Activated effector memory CD4-positive, alpha-beta T cell treated with anti-CD3 and anti-CD28 coated beads, Interleukin-2, amount 50 U/mL, for 16 hours (primary cell): ENCODE data around the gene FOXA3.
"Not testable (repeated sequence)": the region's sequence is repeated elsewhere in the genome, so short reads cannot be mapped to it uniquely, and the experiment has no call there.

Source experiments
- DNase-seq: peaks from one replicate; pipeline ENCODE4 v3.0.0-alpha.2; 2020

The FOXA3 gene

DNA sequence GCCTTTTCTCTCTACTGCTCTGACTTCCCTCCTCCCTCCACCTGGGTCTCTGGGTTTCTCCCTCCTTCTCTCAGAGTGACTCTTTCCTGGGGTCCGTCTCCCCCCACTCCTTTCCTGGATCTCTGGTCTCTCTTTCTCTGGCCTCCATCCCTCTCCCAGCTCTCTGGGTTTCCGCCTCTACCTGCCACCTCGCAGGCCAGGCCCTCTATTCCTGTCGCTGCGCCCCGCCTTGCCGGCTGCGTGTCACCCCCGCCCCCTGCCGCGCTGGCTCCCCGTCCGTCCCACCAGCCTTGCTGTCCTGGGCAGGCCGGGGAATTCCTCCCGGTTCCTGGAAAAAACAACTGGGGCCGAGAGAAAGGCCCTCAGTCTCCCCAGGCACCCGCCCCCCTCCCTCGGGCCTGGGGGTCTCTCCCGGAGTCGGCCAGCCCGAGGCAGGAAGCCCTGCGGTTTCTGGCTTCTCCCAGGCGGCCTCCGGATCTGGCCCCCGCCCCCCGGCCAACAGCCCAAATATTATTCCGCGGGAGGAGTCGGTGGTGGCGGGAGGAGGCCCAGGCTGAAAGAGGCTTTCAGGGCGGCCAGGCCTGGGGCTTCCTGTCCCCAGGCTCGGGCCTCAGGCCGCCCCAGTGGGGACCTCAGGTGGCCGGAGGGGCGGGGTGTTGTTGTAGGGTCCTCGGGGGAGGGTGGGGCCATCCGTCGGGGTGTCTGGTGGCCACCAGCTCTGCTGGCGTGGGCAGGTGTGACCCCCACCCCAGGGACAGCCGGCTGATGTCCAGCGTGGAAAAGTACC, 12.5 kb downstream of the FOXA3 start:
- peak; percentile 73 for DNase-seq

- no peak for DNase-seq
Measured at GRCh38 chr19:45878043-45878794, 14.1 kb downstream of the FOXA3 start.

GRCh38 chr19:45879055-45879454, 14.9 kb downstream of the FOXA3 start:
- DNase-seq: no peak

- no peak for DNase-seq
Measured at GRCh38 chr19:45879971-45880370, 15.8 kb downstream of the FOXA3 start.

- no peak for DNase-seq
Measured at GRCh38 chr19:45881082-45881908, 17.2 kb downstream of the FOXA3 start.

GRCh38 chr19:45881909-45882528, 17.9 kb downstream of the FOXA3 start:
- DNase-seq: no peak

- peak; percentile 94 for DNase-seq
Measured at GRCh38 chr19:45882652-45883585, 18.8 kb downstream of the FOXA3 start.

DNA sequence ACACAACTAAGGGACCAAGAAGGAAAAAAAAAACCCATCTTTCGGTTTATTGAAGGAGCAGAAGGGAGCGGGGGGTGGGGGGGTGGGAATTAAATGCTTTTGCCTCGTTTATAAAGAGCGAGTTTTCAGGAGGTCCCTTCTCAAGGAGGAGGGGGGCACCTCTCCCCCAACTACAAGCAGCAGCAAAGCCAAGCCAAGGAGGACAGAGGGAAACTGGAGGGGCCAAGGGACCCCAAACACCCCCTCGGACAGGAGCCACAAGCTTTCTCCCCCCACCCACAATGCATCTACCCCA, 19.4 kb downstream of the FOXA3 start:
- no peak for DNase-seq

DNA sequence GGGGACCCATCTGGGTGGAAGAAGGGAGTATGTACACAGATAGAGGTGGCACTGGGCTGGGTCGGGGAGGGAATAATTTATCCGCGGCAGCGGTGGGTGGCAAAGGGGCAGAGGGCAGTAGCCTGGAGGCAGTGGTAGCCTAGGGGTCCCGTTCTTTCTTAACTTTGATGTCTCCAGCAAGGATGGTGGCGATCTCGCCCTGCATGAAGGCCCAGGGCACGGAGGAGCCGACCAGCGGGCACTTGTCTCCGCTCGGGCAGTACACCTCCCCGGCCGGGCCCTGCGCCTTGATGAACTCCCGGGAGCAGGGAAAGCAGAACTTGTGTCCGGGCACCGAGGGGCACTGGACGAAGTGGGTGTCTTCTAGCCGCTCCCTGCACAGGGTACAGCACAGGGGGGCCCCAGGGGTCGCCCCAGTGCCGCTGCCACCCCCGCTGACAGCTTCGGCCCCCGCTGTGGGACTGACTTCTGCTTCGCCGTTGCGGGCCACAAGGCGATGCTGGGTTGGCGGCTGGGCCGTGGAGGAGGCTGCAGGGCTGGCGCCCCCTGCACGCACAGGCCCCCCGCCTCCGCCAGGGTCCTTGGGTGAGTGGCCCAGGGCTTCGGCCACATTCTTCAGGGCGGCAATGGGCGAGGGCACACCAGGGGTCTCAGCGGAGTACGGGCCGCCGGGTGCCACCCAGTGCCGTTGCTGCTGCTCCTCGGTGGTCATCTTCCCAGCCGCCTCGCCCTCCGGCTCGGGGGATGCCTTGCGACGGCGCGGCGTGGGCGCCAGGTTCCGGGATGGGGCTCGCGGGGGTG, 20.0 kb downstream of the FOXA3 start:
- DNase-seq: peak; percentile 63

GRCh38 chr19:45884682-45885555, 20.8 kb downstream of the FOXA3 start:
- DNase-seq: peak; percentile 67

GRCh38 chr19:45885556-45886426, 21.7 kb downstream of the FOXA3 start, which contains the start of gene IRF2BP1:
TSS of gene IRF2BP1 (minus strand) at chr19:45886141. CDS start at chr19:45885774, 367 bp downstream.
- peak; percentile 96 for DNase-seq

DNA sequence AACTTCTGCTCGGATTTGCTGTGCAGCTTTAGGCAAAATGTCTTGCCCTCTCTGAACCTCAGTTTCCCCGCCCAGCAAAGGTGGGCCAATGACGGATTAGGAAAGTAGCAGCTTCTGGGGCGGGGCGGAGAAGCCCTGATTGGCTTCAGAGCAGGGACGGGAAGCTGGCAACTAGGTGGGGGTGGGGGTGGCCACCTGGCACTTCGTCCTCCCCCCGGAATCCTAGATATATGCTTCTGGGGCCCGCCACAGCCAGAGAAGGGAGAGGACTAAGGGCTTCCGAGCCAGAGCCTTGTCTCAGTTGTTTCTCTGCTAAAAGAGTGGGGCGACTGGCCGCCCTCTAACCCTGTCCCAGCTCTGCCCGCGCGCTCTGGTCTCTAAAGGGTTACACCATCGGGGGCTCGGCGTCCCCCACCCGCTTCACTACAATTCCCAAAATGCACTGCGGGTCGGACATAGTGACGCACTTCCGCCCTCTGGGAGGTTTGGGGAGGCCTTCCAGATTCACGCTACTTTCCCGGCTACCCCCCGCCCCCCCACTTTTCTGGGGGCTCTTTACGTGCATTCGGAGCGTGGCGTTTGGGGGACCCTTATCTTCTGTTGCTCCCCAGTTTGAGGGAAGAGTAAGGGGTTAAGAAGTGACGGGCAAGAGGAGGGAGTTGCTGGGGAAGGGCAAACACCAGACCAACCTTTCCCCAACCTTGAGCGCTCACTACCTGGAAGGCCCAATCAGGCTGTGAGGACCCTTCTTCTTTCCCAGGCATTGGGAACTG, 22.5 kb downstream of the FOXA3 start:
- peak; percentile 96 for DNase-seq

GRCh38 chr19:45887200-45887710, 23.1 kb downstream of the FOXA3 start:
- no peak for DNase-seq

DNA sequence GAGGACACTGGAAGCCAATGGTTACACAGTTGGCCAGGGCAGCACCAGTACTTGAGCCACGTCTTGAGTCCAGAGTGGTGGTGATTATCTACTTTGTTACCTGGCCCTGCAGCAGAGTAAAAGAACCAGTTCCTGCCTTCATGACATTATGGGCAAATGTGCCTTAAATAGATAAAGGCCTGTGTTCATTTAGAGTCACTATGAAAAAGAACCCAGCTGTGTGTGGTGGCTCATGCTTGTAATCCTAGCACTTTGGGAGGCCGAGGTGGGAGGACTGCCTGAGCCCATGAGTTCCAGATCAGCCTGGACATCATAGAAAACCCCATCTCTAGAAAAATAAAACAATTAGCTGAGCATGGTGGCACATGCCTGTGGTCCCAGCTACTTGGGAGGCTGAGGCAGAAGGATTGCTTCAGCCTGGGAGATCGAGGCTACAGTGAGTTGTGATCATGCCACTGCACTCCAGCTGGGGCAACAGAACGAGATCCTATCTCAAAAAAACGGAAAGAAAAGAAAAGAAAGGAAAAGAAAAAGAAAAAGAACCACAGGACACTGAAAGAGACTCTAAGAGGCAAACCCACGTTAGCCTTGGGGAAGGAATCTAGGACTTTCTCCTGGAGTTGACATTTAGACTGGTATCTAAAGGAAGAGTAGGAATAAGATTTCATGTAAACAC, 25.2 kb downstream of the FOXA3 start:
- no peak for DNase-seq

GRCh38 chr19:45890877-45891276, 26.8 kb downstream of the FOXA3 start:
- DNase-seq: no peak

- DNase-seq: no peak
Measured at GRCh38 chr19:45895519-45895972, 31.4 kb downstream of the FOXA3 start.

- not testable (repeated sequence) for DNase-seq
Measured at GRCh38 chr19:45895983-45896599, 32.0 kb downstream of the FOXA3 start.
